AG09309 (cell line): Measurements from ENCODE around the gene HARBI1.

ENCODE experiments used
- DNase-seq: peaks from one replicate; pipeline ENCODE4 v3.0.0-alpha.2; 2010; ENCODE audit warnings: low read depth
- H3K4me3 ChIP-seq: 2 replicates; pipeline ENCODE4 v1.5.1; 2011; ENCODE audit warnings: mild to moderate bottlenecking, low read depth, low read length, moderate library complexity; ENCODE audit not compliant: control insufficient read depth
- CTCF ChIP-seq: IDR thresholded peaks from 2 replicates; pipeline ENCODE4 v1.5.1; 2011; ENCODE audit warnings: mild to moderate bottlenecking, low read depth, low read length, inconsistent platforms; ENCODE audit not compliant: insufficient read depth, control insufficient read depth; ENCODE audit errors: missing control alignments

HARBI1 gene

GRCh38 chr11:46574656-46575055, 42.4 kb downstream of the HARBI1 start:
- no peak for TF ChIP-seq CTCF
- no peak for DNase-seq
- H3K4me3 ChIP-seq, result no peak overlapping the region

GRCh38 chr11:46570790-46571398, 46.1 kb downstream of the HARBI1 start:
- TF ChIP-seq CTCF, result no peak
- no peak overlapping the region for H3K4me3 ChIP-seq
- no peak for DNase-seq

- TF ChIP-seq CTCF, result no peak
- DNase-seq, result no peak
- H3K4me3 ChIP-seq, result no peak overlapping the region
Measured at GRCh38 chr11:46565232-46565840, 51.7 kb downstream of the HARBI1 start.

GRCh38 chr11:46564459-46564858, 52.6 kb downstream of the HARBI1 start:
- H3K4me3 ChIP-seq, result no peak overlapping the region
- DNase-seq, result no peak
- TF ChIP-seq CTCF, result no peak

- no peak for DNase-seq
- no peak overlapping the region for H3K4me3 ChIP-seq
- TF ChIP-seq CTCF, result no peak
Measured at GRCh38 chr11:46562527-46562926, 54.5 kb downstream of the HARBI1 start.

GRCh38 chr11:46560300-46560991, 56.6 kb downstream of the HARBI1 start:
- no peak for DNase-seq
- H3K4me3 ChIP-seq, result no peak overlapping the region

More at GRCh38 chr11:46560300-46560991, 56.6 kb downstream of the HARBI1 start:
- TF ChIP-seq CTCF, result no peak
